Cardiac muscle cell (in vitro differentiated cells and primary cell): ENCODE data around the gene SMAD3. TPM values are rescaled to one million over a fixed set of nuclear protein-coding genes. Genes with fewer than 3 reads are reported as not detected.

Experiments used
- DNase-seq, 2 donors: peaks; one replicate each; pipeline versions ENCODE4 v3.0.0 to v3.0.0-alpha.2; 2010 to 2017; ENCODE audit warnings: low read depth in 1 of 2, low spot score in 1 of 2
- H3K27ac ChIP-seq: fragments of 200-600 bp; sonication (generic); 2 replicates; pipeline ENCODE4 v1.5.1; 2016
- H3K27me3 ChIP-seq: fragments of 200-600 bp; sonication (generic); 2 replicates; pipeline ENCODE4 v1.6.0; 2016; ENCODE audit warnings: control low read depth
- H3K36me3 ChIP-seq: fragments of 200-600 bp; sonication (generic); 2 replicates; pipeline ENCODE4 v1.5.1; 2016; ENCODE audit warnings: control low read depth
- H3K4me1 ChIP-seq: fragments of 200-600 bp; sonication (generic); 2 replicates; pipeline ENCODE4 v1.8.1; 2017; ENCODE audit warnings: low read depth, mild to moderate bottlenecking, mixed run types
- H3K4me3 ChIP-seq: fragments of 200-600 bp; sonication (generic); 2 replicates; pipeline ENCODE4 v1.5.1; 2016; ENCODE audit warnings: mild to moderate bottlenecking
- H3K9me3 ChIP-seq: fragments of 200-600 bp; sonication (generic); 2 replicates; pipeline ENCODE4 v1.5.1; 2017; ENCODE audit warnings: low read depth, mild to moderate bottlenecking, control low read depth
- polyA plus RNA-seq: library from polyadenylated mRNA; unstranded; fragments of >200 nt; fragmentation: Nextera tagmentation; extraction: Ambion mirVana; gene quantifications from 2 replicates; pipeline ENCODE4 v1.2.1, GENCODE V29; 2016
- total RNA-seq: library from RNA; depleted of rRNA; stranded (reverse); fragments of >200 nt; gene quantifications from 2 replicates; pipeline ENCODE4 v1.2.3, GENCODE V29; 2016
- TF ChIP-seq, protein P1 (sequence below): IDR thresholded peaks from 2 replicates; pipeline ENCODE4 v1.5.1; 2012; ENCODE audit warnings: low read depth, mild to moderate bottlenecking, low read length

Gene SMAD3
- total and polyA plus RNA-seq, 2 experiments from 2014 or later, result 16.3 to 29.2 TPM

DNA sequence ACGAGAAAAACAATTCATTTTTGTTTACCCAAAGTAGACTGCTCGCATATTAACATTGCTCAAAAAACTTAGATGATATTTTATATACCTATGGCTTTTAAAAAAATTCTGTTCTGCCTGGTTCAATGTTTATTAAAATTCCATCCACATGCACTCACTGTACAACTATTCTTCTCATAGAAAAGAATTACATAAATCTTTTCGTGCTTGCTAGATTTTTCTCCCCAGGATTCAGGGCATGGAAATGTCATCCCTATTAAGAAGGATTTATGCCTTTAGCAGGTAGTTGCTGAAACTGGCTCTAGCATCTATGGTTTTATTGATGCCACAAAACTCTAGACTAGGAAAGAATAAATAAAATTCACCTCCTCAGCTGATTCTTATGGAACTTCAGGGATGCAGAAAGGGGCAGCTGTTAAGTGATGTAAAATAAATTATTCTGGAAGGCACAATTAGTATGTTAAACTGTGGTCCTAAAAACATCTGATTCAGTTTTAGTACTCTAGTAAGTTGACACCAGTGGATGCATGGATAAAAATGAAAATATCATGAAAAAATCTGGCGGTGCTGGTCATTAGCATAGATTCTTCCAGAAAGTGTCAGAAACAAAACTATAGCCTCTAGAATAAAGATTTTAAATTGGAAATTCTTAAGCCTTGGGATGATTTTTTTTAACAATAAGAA, 147.4 kb downstream of the SMAD3 start:
- H3K9me3 ChIP-seq, result no peaks in the 10 kb centered on the region
- TF ChIP-seq, protein P1, sequence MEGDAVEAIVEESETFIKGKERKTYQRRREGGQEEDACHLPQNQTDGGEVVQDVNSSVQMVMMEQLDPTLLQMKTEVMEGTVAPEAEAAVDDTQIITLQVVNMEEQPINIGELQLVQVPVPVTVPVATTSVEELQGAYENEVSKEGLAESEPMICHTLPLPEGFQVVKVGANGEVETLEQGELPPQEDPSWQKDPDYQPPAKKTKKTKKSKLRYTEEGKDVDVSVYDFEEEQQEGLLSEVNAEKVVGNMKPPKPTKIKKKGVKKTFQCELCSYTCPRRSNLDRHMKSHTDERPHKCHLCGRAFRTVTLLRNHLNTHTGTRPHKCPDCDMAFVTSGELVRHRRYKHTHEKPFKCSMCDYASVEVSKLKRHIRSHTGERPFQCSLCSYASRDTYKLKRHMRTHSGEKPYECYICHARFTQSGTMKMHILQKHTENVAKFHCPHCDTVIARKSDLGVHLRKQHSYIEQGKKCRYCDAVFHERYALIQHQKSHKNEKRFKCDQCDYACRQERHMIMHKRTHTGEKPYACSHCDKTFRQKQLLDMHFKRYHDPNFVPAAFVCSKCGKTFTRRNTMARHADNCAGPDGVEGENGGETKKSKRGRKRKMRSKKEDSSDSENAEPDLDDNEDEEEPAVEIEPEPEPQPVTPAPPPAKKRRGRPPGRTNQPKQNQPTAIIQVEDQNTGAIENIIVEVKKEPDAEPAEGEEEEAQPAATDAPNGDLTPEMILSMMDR, result no peak
- no peaks in the 10 kb centered on the region for H3K4me1 ChIP-seq
- H3K4me3 ChIP-seq, result no peak overlapping the region
- no peak overlapping the region for H3K27ac ChIP-seq
- no peaks in the 10 kb centered on the region for H3K27me3 ChIP-seq
- peaks cover 7% of the 10 kb centered on the region for H3K36me3 ChIP-seq
- DNase-seq, result no peak

DNA sequence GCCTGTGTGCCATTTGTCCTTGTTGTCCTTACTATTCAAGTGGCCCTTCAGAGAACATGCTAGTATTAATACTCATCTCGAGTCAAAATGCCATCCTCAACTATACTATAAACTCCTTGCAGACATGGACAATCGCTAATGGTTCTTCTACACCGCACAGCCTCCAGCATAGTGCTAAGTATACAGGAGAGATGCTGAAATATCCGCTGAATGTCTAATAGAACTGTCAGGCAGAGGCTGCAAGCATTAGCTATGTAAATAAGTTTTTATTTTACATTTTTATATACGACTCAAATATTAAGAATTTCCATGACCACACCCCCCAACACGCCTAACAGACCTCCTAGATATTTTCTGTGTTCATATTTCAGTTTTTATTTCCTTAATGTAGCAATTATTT, 149.7 kb downstream of the SMAD3 start:
- H3K4me1 ChIP-seq, result no peaks in the 10 kb centered on the region
- no peaks in the 10 kb centered on the region for H3K36me3 ChIP-seq
- H3K9me3 ChIP-seq, result no peaks in the 10 kb centered on the region
- no peak overlapping the region for H3K4me3 ChIP-seq
- TF ChIP-seq, protein P1, result no peak
- no peaks in the 10 kb centered on the region for H3K27me3 ChIP-seq
- H3K27ac ChIP-seq, result no peak overlapping the region
- DNase-seq, result no peak

DNA sequence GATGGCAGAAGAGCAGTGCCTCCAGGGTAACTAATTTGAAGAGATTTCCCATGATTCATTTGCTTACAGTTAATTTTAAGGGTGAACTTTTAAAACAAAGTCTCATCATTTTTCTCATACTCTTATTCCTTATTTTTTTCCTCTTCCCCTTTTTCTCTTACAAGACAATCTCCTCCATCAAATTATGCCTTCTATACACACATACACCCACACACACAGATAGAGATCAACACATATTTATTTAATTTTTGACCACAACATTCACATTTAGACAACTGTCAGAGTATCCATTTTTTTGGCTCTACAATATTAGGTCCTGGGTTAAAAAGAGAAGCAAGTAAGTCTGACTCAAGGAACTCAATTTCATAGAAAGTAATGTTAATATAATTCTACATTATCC, 151.5 kb downstream of the SMAD3 start:
- Histone ChIP-seq H3K27me3 (no peaks in the 10 kb centered on the region), H3K4me3 (no peak overlapping the region), H3K27ac (no peak overlapping the region), H3K36me3 (no peaks in the 10 kb centered on the region), H3K4me1 (no peaks in the 10 kb centered on the region), H3K9me3 (no peaks in the 10 kb centered on the region)
- TF ChIP-seq, protein P1, result no peak
- no peak for DNase-seq

GRCh38 chr15:67218428-67218827, 153.0 kb downstream of the SMAD3 start:
- H3K36me3 ChIP-seq, result no peaks in the 10 kb centered on the region
- no peak overlapping the region for H3K4me3 ChIP-seq
- TF ChIP-seq, protein P1, result no peak
- no peaks in the 10 kb centered on the region for H3K4me1 ChIP-seq
- H3K27ac ChIP-seq, result no peak overlapping the region
- no peaks in the 10 kb centered on the region for H3K9me3 ChIP-seq
- DNase-seq, result no peak
- no peaks in the 10 kb centered on the region for H3K27me3 ChIP-seq

DNA sequence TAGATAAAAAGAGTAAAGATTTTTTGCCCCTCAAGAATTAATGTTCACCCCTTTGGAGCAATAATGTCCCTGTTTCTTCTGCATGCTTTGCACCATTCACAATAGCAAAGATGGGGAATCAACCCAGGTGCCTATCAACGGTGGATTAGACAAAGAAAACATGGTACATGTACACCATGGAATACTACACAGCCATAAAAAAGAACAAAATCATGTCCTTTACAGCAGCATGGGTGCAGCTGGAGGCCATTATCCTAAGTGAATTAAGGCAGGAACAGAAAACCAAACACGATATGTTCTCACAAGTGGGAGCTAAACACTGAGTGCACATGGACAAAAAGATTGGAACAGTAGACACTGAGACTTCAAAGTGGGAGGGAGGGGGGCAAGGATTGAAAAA, 153.9 kb downstream of the SMAD3 start:
- no peaks in the 10 kb centered on the region for H3K4me1 ChIP-seq
- no peak overlapping the region for H3K27ac ChIP-seq
- TF ChIP-seq, protein P1, result no peak
- no peaks in the 10 kb centered on the region for H3K27me3 ChIP-seq
- H3K4me3 ChIP-seq, result no peak overlapping the region
- no peak for DNase-seq
- H3K9me3 ChIP-seq, result no peaks in the 10 kb centered on the region
- no peaks in the 10 kb centered on the region for H3K36me3 ChIP-seq
